SK-N-SH treated with all-trans-retinoic acid at 6 μM for 48 hours (cell line): ENCODE results near the gene TRPV5.
A peak's percentile ranks its signal among the peaks of the same experiment; 100 is the strongest.

Experiments used
- ATAC-seq: fragments of 200-7000 bp; cut with Tn5 transposase; 3 replicates; pipeline ENCODE4 v1.9.1; 2020; ENCODE audit warnings: mild to moderate bottlenecking, moderate library complexity
- ARNTL ChIP-seq: fragments of 450-650 bp; formaldehyde crosslinking; IDR thresholded peaks from 2 replicates; pipeline ENCODE4 v1.5.0; 2020; ENCODE audit warnings: low read depth, mild to moderate bottlenecking, moderate library complexity, borderline replicate concordance
- BACH2 ChIP-seq: fragments of 250-450 bp; sonication (Bioruptor Pico); IDR thresholded peaks from 2 replicates; pipeline ENCODE4 v1.9.0; 2021; ENCODE audit warnings: mild to moderate bottlenecking, borderline replicate concordance
- CREB5 ChIP-seq: fragments of 250-450 bp; sonication (Bioruptor Pico); IDR thresholded peaks from 2 replicates; pipeline ENCODE4 v1.5.1; 2020; ENCODE audit warnings: low read depth, mild to moderate bottlenecking, moderate library complexity
- CSDC2 ChIP-seq: fragments of 250-450 bp; sonication (Bioruptor Pico); IDR thresholded peaks from 2 replicates; pipeline ENCODE4 v1.5.0; 2020; ENCODE audit warnings: mild to moderate bottlenecking, moderate library complexity
- CSRNP3 ChIP-seq: fragments of 250-450 bp; sonication (Bioruptor Pico); IDR thresholded peaks from 2 replicates; pipeline ENCODE4 v1.5.1; 2021; ENCODE audit warnings: mild to moderate bottlenecking, moderate library complexity
- ESRRG ChIP-seq: fragments of 250-450 bp; sonication (Bioruptor Pico); IDR thresholded peaks from 2 replicates; pipeline ENCODE4 v1.6.1; 2021; ENCODE audit warnings: mild to moderate bottlenecking
- GLIS3 ChIP-seq: fragments of 250-450 bp; sonication (Bioruptor Pico); IDR thresholded peaks from 2 replicates; pipeline ENCODE4 v1.5.0; 2020; ENCODE audit warnings: mild to moderate bottlenecking, moderate library complexity
- ISL1 ChIP-seq: fragments of 250-450 bp; sonication (Bioruptor Pico); IDR thresholded peaks from 2 replicates; pipeline ENCODE4 v2.1.2; 2022; ENCODE audit warnings: mild to moderate bottlenecking, moderate library complexity
- OSR1 ChIP-seq: fragments of 250-450 bp; sonication (Bioruptor Pico); IDR thresholded peaks from 2 replicates; pipeline ENCODE4 v1.8.0; 2022; ENCODE audit warnings: moderate library complexity, mild to moderate bottlenecking, inconsistent platforms
- PATZ1 ChIP-seq: fragments of 250-450 bp; sonication (Bioruptor Pico); IDR thresholded peaks from 2 replicates; pipeline ENCODE4 v1.8.0; 2020; ENCODE audit warnings: mild to moderate bottlenecking, moderate library complexity, borderline replicate concordance
- POU6F1 ChIP-seq: fragments of 250-450 bp; sonication (Bioruptor Pico); IDR thresholded peaks from 2 replicates; pipeline ENCODE4 v1.8.0; 2021; ENCODE audit warnings: low read depth, mild to moderate bottlenecking, moderate library complexity, borderline replicate concordance
- PPARA ChIP-seq: fragments of 250-450 bp; sonication (Bioruptor Pico); IDR thresholded peaks from 2 replicates; pipeline ENCODE4 v1.5.0; 2020; ENCODE audit warnings: mild to moderate bottlenecking, borderline replicate concordance
- RARB ChIP-seq: fragments of 250-450 bp; sonication (Bioruptor Pico); IDR thresholded peaks from 2 replicates; pipeline ENCODE4 v1.8.0; 2021; ENCODE audit warnings: mild to moderate bottlenecking, moderate library complexity
- SNAI2 ChIP-seq: fragments of 250-450 bp; sonication (Bioruptor Pico); IDR thresholded peaks from 2 replicates; pipeline ENCODE4 v1.5.0; 2020; ENCODE audit warnings: mild to moderate bottlenecking, moderate library complexity
- TCF4 ChIP-seq: fragments of 250-450 bp; sonication (Bioruptor Pico); IDR thresholded peaks from 2 replicates; pipeline ENCODE4 v1.8.0; 2021; ENCODE audit warnings: mild to moderate bottlenecking, moderate library complexity, borderline replicate concordance
- TOX ChIP-seq: fragments of 250-450 bp; sonication (Bioruptor Pico); IDR thresholded peaks from 2 replicates; pipeline ENCODE4 v1.8.0; 2021; ENCODE audit warnings: mild to moderate bottlenecking, moderate library complexity, borderline replicate concordance
- TSHZ2 ChIP-seq: fragments of 250-450 bp; sonication (Bioruptor Pico); IDR thresholded peaks from 2 replicates; pipeline ENCODE4 v1.5.0; 2020; ENCODE audit warnings: mild to moderate bottlenecking, moderate library complexity
- ZC3H10 ChIP-seq: fragments of 250-450 bp; sonication (Bioruptor Pico); IDR thresholded peaks from 2 replicates; pipeline ENCODE4 v1.5.1; 2021; ENCODE audit warnings: mild to moderate bottlenecking, moderate library complexity
- ZFP3 ChIP-seq: fragments of 250-450 bp; sonication (Bioruptor Pico); IDR thresholded peaks from 2 replicates; pipeline ENCODE4 v1.5.0; 2020; ENCODE audit warnings: mild to moderate bottlenecking, moderate library complexity
- ZFP30 ChIP-seq: fragments of 450-650 bp; formaldehyde crosslinking; IDR thresholded peaks from 2 replicates; pipeline ENCODE4 v1.5.0; 2022; ENCODE audit warnings: mild to moderate bottlenecking, moderate library complexity
- ZNF565 ChIP-seq: fragments of 450-650 bp; formaldehyde crosslinking; conservative IDR thresholded peaks from 2 replicates; pipeline ENCODE4 v1.5.0; 2020; ENCODE audit warnings: low read depth, mild to moderate bottlenecking, moderate library complexity
- ZNF70 ChIP-seq: fragments of 450-650 bp; formaldehyde crosslinking; IDR thresholded peaks from 2 replicates; pipeline ENCODE4 v1.5.0; 2020; ENCODE audit warnings: mild to moderate bottlenecking, moderate library complexity
- ZNF8 ChIP-seq: fragments of 450-650 bp; formaldehyde crosslinking; IDR thresholded peaks from 2 replicates; pipeline ENCODE4 v1.5.0; 2020; ENCODE audit warnings: mild to moderate bottlenecking, moderate library complexity

TRPV5 gene

GRCh38 chr7:142925413-142925812 is 8.1 kb downstream of the TRPV5 start:
- ATAC-seq = peak; percentile 34; the same call in 1 of the 3 replicates
- TF ChIP-seq TCF4 (CRISPR knock-in tag) (no peak), OSR1 (no peak), ZNF70 (CRISPR knock-in tag) (no peak), ESRRG (CRISPR knock-in tag) (no peak), PATZ1 (no peak), CSDC2 (no peak), ZNF8 (no peak), POU6F1 (CRISPR knock-in tag) (no peak), SNAI2 (CRISPR knock-in tag) (no peak), GLIS3 (CRISPR knock-in tag) (no peak), ZFP3 (no peak), TSHZ2 (CRISPR knock-in tag) (no peak), ISL1 (CRISPR knock-in tag) (no peak), ARNTL (no peak), CSRNP3 (CRISPR knock-in tag) (no peak), ZC3H10 (CRISPR knock-in tag) (no peak), ZFP30 (CRISPR knock-in tag) (no peak)

- ATAC-seq = no peak
- TF ChIP-seq ARNTL (no peak), CSRNP3 (CRISPR knock-in tag) (no peak), OSR1 (no peak), ESRRG (CRISPR knock-in tag) (no peak), RARB (CRISPR knock-in tag) (no peak)
Observed at GRCh38 chr7:142923391-142923790, 10.2 kb downstream of the TRPV5 start.

GRCh38 chr7:142919656-142920055 is 13.9 kb downstream of the TRPV5 start:
- no peak for ATAC-seq
- TF ChIP-seq ZNF8 (no peak), ZNF565 (CRISPR knock-in tag) (no peak), PPARA (CRISPR knock-in tag) (no peak), OSR1 (no peak), CREB5 (CRISPR knock-in tag) (no peak), TOX (CRISPR knock-in tag) (no peak), BACH2 (no peak), ZNF70 (CRISPR knock-in tag) (no peak), ISL1 (CRISPR knock-in tag) (no peak), ESRRG (CRISPR knock-in tag) (no peak), ZFP30 (CRISPR knock-in tag) (no peak), SNAI2 (CRISPR knock-in tag) (no peak), ZFP3 (no peak), ZC3H10 (CRISPR knock-in tag) (no peak)
- TF ChIP-seq, all 23 proteins: peak for 0
